HG03521 (cell line): Measurements from ENCODE around the gene MPL.
A peak's percentile ranks its signal among the peaks of the same experiment; 100 is the strongest.
"Not testable (repeated sequence)": the region's sequence is repeated elsewhere in the genome, so short reads cannot be mapped to it uniquely, and the experiment has no call there.

Experiments
- ATAC-seq: cut with Tn5 transposase; IDR thresholded peaks from one replicate; pipeline ENCODE4 v1.9.1; 2021; ENCODE audit warnings: mild to moderate bottlenecking, moderate library complexity; ENCODE audit not compliant: unreplicated experiment

MPL gene

DNA sequence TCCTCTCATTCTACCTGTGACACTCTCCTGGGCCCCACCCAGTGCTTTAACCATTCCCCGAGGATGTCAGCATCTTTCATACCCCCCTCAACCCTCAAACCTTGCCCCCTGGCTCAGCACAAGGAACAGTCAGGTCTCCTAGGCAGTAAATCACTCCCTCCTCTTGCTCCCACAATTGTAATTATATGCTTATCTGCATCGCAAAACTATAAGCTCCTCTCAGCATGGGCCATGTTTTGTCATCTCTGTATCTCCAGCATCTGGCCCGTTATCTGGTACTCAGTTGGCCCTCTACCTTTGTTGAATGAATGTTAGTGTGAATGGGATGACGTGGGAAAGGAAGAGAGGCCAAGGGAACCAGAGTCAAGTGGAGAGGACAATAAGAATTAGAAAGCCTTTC, 32.9 kb downstream of the MPL start:
- ATAC-seq, result no peak

DNA sequence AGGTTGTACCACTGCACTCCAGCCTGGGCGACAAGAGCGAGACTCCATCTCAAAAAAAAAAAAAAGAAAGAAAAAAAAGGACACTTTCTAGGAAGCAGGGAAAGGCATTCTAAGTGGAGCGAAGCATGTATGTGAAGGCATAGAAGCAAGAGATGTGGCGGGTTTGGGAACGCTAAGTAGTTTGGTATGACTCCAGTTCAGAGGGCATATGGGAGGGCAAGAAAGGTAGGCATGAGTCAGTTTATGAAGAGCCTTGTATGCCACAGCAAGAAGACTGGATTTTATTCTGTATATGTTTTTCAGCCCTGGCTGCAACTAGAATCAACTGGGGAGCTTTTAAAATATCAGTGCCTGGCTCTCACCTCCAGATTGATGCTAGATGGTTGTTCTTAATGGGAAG, 34.6 kb downstream of the MPL start:
- ATAC-seq, result no peak

DNA sequence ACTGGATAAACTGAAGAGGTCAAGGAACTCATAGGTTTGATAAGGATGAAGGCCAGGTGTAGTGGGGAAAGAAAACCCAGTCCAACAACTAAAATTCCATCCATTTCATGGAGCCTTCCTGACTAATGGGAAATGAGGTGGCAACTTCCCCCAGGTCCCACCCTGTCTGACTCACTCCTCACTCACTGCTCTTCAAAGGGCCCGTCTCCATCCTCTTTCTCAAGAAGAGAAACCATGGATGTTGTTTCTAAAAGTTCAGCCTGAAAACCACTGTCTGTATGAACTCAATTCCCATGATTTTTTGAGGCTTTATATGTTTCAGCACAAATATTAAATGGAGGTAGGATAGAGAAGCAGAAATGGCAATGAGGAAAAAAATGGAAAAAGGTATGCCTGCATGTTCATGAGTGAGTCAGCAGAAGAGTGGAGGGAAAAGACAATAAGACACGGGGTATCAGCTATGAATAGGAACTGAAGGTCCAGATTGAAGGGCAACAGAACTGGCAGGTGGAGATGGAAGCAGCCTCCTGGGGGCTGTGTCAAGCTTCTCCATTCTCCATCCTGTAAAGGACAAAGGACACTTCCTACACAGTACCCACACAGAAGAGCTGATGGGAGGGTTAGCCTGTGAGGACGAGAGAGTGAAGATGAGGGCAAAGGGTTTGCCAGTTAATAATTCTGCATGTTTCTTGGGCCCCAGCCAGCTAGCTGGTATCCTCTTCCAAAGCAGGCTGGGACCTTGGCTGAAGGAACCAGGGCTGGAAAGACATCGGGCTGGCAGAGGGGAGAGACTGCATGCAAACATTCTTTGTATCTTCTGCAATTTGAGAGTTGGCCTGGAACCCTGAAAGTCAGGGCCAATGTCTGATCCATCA, 35.7 kb downstream of the MPL start:
- ATAC-seq, result no peak

DNA sequence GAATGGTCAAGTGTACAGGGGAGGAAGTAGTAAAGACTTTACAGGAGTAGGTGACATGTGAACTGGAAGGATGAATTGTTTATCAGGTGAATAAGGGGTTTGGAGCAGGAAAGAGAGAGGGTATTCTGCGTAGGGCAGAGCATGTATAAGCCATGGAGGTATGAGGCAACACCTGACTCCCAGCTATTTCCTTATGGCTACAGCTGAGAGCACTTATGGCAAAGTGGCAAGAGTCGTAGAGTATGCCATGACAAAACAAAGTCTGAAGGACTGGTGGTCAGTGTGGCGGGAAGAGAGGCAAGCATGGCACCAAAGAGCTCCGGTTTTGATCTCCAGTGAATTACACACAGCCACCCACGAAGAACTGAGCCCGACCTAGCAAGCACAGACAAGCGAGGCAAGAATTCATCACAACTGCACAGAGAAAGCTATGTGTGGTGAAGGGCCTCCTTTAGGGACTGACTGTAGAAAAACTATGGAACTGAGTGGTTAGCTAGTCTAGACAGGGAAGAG, 39.2 kb downstream of the MPL start:
- ATAC-seq, result no peak

DNA sequence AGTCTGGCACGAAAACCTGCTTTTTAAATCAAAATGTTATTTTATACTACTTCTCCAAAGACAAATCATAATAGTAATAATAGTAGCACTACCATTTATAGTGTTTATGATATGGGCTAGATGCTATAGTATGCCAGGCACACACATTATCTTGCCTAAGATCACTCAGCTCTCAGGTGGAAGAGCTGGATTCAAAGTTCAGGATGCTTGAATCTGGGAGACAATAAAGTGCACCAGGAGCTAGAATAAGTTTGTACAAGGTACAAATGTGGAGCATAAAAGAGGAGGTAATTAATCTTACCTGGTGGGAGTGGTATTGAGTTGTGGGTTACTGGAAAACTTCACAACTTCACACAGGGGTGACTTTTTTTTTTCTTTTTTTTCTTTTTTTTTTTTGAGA, 40.2 kb downstream of the MPL start:
- no peak for ATAC-seq

DNA sequence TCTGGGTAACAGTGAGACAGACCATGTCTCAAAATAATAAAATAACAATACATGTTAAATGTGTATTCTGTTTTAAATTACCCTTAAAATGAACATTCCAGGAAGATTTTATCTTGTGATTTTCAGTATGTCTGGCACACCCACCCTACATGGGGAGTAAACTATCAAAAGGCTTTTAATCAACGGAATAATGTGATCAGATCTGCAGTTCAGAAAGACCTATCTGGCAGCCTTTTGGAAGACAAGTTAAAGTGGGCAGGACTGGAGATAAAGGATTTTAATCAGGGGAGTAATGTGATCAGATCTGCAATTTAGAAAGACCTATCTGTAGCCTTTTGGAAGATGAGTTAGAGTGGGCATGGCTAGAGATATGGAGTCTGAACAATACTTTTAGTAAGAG, 41.9 kb downstream of the MPL start:
- no peak for ATAC-seq

DNA sequence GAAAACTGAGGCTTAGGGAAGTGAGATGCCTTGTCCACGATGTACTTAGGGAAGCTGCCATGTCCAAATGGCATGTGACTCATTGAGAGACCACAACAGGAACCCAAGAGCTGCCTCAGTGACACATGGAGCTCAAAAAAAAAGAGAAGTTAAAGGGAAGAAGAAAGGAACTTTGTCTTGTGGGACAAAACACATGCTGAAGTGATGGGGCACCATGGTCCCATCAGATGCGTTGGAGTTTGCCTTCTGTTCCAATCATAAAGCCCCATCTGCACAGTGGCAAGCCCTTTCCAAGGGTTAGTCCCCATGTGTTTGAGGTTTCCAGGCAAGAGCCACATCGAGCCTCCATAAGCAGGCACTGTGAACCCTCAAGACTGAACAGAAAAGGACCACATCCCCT, 44.0 kb downstream of the MPL start:
- no peak for ATAC-seq

DNA sequence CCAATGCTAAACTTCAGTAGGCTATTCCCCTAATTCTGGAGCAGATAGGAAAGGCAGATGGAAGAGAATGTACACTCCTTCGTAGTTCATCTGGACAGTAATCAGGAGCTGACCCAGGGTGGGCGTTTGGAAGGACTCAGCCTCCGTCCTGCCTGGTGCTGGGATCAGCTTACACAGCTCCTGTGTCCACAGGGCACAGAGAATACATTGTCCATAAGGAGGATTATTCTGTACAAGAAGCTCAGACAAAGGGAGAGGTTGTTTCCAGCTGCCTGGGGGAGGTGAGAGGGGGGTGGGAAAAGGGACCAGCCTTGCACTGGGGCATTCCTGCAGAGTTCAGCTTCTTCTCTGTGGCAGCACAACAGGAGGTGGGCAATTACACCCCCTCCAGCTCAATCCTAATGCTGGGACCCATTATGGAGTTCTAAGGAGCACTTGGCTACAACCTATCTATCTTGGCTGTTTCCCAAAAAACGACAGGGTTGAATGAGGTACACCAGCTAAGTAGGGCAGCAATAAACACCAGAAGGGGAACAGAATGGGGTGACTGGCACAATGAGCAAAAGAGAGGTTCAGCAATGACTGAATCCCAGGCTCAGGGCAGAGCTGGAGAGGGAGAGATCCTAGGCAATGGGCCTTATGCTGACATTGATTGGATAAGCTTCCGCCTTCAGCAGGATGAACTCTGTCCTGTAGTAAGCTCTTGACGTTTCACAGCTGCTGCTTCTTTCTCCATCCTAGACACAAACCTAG, 44.6 kb downstream of the MPL start:
- no peak for ATAC-seq

DNA sequence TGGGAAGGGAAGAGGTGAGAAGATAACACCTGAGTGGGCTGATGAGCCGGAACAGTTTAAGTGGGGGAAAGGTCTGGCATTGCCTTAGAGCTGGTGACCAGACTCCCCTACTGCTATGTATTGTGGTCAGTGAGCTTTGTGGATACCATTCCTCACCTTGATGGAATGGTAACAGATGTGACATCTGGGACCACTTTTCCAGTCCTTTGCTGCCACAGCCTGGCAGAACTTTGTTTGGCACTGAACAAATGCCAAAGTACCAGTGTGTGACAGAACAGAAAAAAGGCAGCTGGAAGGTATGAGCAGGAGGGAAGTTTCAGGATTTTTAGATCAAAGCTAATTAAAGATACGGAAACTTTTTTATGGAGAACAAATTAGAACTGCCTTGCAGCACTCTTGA, 45.8 kb downstream of the MPL start:
- no peak for ATAC-seq

DNA sequence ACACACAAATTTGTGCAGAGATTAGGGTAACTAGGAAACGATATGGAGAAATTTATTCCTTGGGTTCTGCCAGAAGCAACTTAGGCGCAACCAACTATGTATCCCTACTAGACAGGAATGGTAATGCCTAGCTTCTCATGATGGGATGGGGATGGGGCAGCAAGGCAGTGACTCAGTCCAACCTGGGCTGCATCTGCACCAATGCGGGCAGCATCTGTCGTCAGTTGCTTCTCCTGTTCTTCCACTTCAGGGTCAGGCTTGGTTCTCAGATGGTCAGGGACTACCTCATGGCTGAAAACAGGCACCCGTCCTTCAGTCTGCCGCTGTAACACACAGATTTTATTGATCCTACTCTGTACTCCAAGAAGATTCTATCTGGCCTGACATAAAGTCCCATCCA, 49.1 kb downstream of the MPL start:
- ATAC-seq, result no peak

DNA sequence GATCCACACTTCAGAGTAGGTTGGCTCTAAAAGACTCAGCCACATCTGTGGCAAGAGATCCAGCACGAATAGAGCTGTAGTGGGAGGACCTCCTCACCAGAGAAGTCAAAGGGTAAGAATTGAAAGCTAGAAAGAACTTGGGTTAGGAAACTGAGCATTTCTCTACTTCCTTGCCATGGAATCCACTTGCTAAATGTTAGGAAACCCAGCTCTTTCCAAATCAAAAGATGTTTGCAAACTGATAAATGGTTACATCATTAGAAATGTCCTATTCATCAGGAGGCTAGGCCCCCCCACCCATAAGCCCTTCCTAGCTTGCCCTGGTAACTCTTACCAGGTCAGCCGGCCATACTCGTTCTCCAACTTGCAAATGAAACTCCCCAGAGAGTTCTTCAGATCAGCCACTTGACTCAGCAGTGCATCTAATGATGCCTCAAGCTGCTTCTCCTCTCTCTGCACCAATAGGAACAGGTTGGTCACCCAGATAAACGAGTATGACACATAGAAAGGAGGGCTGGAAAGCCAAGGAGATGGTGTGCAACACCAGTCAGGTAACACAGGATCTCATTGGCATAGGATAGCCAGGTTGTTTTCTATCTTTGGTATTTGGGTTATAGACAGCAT, 50.5 kb downstream of the MPL start:
- no peak for ATAC-seq

DNA sequence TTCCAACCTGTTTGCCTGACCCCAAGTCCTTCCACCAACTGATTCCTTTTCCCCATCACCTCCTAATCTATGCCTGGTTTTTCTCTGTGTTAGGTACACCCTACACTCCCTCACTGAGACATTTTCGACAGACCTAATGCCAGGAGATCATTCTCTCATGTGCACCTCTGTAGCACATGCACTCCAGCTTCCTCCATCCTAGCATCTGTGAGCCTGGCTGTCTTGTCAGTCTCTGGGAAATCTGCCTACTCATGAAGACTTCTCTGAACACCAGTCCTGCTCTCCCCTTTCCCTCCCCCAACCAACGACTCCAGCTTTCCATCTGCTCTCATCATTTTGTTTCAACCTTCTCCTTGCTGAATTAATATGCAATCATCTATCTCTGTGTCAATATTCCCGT, 51.0 kb downstream of the MPL start:
- no peak for ATAC-seq

DNA sequence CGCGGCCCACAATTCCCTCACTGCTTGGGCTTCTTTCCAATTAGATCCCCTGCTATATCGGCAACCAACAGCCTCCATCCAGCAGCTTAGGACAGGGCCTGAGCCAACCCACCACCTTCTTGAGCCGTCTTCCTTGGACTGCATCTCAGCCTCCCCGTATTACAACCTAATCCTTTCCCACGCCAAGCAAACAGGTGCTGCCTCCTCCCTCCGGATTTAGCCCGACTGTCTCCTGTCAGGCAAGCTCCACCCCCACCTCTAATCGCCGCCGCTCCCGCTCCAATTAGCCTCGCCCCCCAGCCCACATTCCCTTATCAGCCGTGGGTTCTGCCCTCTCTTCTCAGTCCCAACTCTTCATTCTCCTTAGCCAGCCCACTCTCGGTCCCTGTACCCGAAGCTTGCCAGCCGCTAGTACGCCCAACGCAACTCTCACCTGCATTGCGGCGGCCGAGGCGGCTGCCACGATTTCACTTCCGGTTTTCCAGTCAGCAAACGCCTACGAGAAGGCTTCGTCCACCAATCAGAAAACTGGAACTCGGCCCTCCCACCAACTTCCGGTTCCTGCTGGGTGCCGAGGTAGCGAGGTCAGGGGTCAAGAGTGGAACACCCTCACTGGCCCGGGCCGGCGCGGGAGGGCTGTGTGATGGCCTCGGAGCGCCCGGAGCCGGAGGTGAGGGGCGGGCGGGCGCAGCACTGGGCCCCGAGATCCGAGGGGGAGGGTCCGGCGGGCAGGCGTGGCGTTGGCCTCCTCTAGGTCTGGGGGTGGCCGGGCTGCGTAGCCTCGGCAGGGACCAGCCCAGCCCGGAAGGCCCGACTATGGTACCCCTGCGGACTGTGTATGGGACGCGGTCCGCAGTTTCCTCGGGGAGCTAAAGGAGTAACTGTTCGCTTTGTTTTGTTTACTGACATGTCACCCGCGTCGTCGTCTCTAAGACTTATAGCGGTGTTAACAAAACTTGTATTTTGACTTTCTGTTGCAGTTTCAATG, 52.0 kb downstream of the MPL start, which contains the start of the genes MED8 and SZT2:
MED8 (minus strand) TSS at position 475 of the 988 bp plus-strand sequence; CDS start at position 439, 36 bp downstream.
SZT2 (plus strand) TSS at position 574 of the 988 bp plus-strand sequence; CDS start at position 644, 70 bp downstream.
- ATAC-seq, result peak; percentile 84

DNA sequence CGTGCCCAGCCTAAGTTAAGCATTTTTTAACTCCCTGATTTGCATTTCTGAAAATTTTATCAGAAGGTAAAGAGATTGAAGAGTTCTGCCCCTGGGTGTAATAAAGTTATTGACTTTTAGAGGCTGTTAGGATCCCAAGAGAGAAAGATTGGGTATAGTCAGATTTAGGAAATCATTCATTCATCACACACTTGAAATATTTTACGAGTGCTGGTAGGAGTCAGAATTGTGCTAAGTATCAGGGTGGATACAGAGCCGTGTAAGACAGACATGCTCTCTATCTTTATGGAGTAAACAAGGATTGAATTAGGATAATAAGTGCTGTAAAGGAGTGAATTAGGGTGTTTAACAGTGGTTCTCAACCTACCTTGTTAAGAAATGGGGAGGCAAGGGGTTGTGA, 55.1 kb downstream of the MPL start:
- ATAC-seq, result no peak

DNA sequence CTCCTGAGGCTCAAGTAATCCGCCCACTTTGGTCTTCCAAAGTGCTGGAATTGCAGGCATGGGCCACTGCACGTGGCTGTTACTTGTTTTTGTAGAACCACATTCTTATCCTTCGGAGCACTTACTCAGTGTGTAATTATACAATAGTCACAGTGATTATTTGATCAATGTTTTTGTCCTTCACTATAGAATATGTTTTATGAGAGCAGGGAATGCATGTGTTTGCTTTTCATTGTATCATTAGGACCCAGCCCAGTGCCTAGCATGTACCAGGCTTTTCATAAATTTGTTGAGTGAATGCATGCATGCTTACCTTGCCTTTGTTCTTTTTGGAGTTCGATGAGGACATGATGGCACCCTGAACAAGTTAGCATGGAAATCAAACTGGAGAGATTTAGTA, 57.9 kb downstream of the MPL start:
- no peak for ATAC-seq

DNA sequence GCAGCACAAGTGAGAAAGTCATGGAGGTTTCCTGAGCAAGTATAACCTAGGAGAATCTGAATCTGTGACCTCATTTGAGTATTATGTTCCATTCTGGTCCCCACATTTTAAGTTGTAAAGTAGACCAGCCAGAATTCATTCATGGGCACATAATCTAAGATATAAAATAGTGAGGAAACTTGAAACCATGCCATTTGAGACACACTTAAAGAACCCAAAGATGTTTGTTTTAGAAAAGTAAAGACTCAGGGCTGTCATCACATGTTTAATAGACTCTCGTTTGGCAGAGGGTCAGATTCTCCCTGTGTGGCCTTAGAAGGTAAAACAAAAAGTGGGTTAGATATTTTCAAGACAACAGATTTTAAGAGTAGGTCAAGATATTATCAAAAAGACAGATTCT, 58.4 kb downstream of the MPL start:
- ATAC-seq, result no peak

DNA sequence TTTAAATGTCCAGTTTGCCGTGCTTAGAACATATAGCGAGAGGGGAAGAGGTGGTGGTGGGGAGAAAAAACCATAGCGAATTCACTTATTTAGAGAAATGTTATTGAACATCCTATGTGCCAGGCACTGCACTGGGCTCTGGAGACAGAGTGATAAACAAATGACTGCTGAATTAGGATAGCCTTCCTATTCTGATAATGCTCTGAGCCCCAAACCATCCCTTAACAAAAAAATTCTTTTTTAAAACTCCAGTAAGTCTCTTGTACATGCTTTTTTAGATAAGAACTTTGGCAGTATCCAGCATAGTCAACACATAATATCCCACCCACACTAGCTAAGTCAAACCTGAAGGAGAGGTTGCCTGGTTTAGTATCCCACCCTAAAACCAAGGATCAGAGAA, 60.6 kb downstream of the MPL start:
- ATAC-seq, result no peak

DNA sequence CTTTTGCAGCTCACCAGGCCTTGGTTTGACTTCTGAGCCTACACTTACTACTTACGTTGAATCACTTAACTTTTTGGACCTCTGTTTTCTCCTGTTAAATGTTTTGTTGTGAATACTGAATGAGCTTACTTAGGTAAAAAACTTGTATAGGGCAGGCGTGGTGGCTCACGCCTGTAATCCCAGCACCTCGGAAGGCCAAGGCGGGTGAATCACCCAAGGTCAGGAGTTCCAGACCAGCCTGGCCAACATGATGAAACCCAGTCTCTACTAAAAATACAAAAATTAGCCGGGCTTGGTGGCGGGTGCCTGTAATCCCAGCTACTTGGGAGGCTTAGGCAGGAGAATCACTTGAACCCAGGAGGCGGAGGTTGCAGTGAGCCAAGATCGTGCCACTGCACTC, 62.8 kb downstream of the MPL start:
- ATAC-seq, result not testable (repeated sequence)

DNA sequence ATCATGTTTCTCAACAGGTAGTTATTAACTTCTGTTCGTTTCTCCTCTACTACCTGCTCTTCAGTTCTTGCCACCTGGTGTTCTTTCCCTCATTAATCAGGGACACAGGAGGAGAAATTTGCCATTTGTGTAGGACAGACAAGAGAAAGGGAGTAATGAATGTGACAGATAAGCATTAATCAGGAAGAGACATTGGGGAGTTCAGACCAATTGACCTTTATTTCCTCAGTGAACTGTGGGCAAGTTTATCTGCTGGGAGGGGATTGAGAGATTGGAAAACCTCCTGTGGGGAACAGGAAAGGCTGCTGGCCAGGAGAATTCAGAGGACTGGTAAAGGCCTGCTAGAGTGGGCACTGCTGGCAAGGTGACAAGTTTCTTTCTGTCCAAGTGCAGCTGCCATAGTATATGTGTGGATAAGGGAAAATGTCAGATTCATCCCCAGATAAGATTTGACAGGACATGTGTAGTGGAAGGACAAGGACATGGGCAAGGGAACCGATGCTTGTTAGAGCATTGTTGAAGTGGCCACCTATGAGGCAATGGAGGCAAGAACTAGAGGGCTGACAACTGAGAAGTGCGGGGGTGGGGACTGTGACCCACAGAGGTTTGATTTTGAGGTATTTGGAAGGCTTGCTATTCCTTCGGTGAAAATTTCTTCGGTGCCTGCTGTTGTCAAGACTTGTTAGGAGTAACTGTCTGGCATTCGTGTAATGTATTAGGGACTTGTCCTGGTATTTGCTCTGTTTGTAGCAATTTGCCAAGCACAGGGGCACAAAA, 64.7 kb downstream of the MPL start:
- ATAC-seq, result no peak
